ENCODE data around the gene GFRA1. TPM values are rescaled to one million over a fixed set of nuclear protein-coding genes. Genes with fewer than 3 reads are reported as not detected.

GFRA1 gene
- total RNA-seq, 1 experiment from 2014 or later, result not detected

DNA sequence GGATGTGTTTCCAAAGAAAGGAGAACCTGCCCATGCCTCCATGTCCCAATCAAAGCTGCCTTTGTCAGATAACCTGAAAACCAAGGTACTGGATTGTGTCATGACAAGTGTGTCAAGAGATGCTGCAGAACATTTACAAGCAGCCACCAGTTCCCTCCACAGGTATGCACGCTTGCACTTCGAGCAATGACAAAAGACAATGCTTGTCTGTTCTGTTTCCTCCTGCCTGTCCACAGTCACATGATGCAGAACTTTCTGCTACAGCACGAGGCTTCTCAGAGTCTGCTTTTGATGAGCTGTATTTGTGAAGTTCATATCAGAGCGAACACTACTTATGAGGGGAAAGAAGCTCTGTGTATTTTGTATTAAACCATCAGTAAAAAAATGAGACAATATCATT is 209.9 kb downstream of the GFRA1 start:
- ChIA-PET CTCF (no interaction called here), POLR2A (ENCODE audit: low non-redundant PET) (no interaction called here)
- no peaks in the 10 kb centered on the region for H3K9me3 ChIP-seq (ENCODE audit: low read depth, low read length, poor library complexity, severe bottlenecking)
- BruUV-seq (replicated peaks), result no TSS peak
- H3K27ac ChIP-seq (ENCODE audit: low read depth, low read length, poor library complexity, severe bottlenecking), result no peak overlapping the region
- DNase-seq (ENCODE audit: low spot score), result no peak
- no peaks in the 10 kb centered on the region for H3K36me3 ChIP-seq (ENCODE audit: insufficient read depth, low read length, poor library complexity, severe bottlenecking)
- no peaks in the 10 kb centered on the region for H3K4me1 ChIP-seq (ENCODE audit: insufficient read depth, low read length, poor library complexity, severe bottlenecking)
- TF ChIP-seq EZH2 (IDR thresholded peaks at IDR 0.05; ENCODE audit: borderline replicate concordance, low read depth, low read length, poor library complexity, severe bottlenecking), result no peak
- TF ChIP-seq, protein P1, sequence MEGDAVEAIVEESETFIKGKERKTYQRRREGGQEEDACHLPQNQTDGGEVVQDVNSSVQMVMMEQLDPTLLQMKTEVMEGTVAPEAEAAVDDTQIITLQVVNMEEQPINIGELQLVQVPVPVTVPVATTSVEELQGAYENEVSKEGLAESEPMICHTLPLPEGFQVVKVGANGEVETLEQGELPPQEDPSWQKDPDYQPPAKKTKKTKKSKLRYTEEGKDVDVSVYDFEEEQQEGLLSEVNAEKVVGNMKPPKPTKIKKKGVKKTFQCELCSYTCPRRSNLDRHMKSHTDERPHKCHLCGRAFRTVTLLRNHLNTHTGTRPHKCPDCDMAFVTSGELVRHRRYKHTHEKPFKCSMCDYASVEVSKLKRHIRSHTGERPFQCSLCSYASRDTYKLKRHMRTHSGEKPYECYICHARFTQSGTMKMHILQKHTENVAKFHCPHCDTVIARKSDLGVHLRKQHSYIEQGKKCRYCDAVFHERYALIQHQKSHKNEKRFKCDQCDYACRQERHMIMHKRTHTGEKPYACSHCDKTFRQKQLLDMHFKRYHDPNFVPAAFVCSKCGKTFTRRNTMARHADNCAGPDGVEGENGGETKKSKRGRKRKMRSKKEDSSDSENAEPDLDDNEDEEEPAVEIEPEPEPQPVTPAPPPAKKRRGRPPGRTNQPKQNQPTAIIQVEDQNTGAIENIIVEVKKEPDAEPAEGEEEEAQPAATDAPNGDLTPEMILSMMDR (conservative IDR thresholded peaks at IDR 0.05; ENCODE audit: low read depth, low read length), result no peak
- intact Hi-C loops (cut with micrococcal nuclease; ENCODE audit: unreplicated experiment), result no loop called here
- no peak overlapping the region for H3K4me3 ChIP-seq (ENCODE audit: low read depth, low read length, poor library complexity, severe bottlenecking)
- peaks cover 82% of the 10 kb centered on the region for H3K27me3 ChIP-seq (replicated peaks; ENCODE audit: insufficient read depth, low read depth, low read length, poor library complexity)

DNA sequence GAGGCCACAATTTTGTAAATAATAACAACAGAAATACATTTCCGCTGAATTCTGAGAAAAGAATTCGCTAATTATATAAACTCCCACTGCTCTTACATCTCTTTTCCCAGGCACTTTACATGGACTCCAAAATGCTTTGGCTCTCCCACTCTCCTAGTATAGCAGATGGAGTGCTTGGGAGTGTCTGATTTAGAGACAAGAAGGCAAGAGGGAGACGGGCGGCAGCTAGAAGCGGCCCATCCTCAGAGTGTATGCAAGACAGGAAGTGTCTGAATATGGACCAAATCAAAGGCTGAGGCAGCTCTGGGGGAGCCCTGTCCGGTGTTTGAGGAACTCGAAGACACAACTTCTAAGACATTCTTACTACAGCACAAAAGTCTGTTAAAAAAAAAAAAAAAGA is 212.1 kb downstream of the GFRA1 start:
- ChIA-PET CTCF (no interaction called here), POLR2A (ENCODE audit: low non-redundant PET) (no interaction called here)
- H3K36me3 ChIP-seq (ENCODE audit: insufficient read depth, low read length, poor library complexity, severe bottlenecking), result no peaks in the 10 kb centered on the region
- intact Hi-C loops (cut with micrococcal nuclease; ENCODE audit: unreplicated experiment), result no loop called here
- no peaks in the 10 kb centered on the region for H3K4me1 ChIP-seq (ENCODE audit: insufficient read depth, low read length, poor library complexity, severe bottlenecking)
- H3K27me3 ChIP-seq (replicated peaks; ENCODE audit: insufficient read depth, low read depth, low read length, poor library complexity), result peaks cover 91% of the 10 kb centered on the region
- no peak overlapping the region for H3K27ac ChIP-seq (ENCODE audit: low read depth, low read length, poor library complexity, severe bottlenecking)
- no TSS peak for BruUV-seq (replicated peaks)
- H3K9me3 ChIP-seq (ENCODE audit: low read depth, low read length, poor library complexity, severe bottlenecking), result no peaks in the 10 kb centered on the region
- H3K4me3 ChIP-seq (ENCODE audit: low read depth, low read length, poor library complexity, severe bottlenecking), result no peak overlapping the region
- DNase-seq (ENCODE audit: low spot score), result no peak
- TF ChIP-seq, protein P1 (conservative IDR thresholded peaks at IDR 0.05; ENCODE audit: low read depth, low read length), result no peak
- TF ChIP-seq EZH2 (IDR thresholded peaks at IDR 0.05; ENCODE audit: borderline replicate concordance, low read depth, low read length, poor library complexity, severe bottlenecking), result no peak

DNA sequence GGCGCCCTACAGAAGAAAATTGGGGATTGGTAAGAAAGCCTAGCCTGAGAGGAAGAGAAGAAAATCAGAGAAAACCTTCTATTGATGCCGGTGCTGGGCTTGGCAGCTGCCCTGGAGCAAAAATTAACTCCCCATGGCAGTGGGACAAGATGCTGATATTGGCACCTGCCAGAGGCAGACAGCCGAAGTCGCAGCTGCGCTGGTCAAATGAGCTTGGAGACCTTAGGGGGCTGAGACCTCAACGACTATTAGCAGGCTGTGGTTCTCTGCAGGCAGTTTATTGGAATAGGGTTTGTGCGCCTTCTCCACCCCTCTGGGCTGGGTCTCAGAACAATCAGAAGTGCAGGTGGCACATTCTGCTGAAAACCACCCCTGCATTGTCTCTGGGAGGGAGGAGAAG is 213.7 kb downstream of the GFRA1 start:
- DNase-seq (ENCODE audit: low spot score), result no peak
- CTCF ChIA-PET, result no interaction called here
- H3K27ac ChIP-seq (ENCODE audit: low read depth, low read length, poor library complexity, severe bottlenecking), result no peak overlapping the region
- no peaks in the 10 kb centered on the region for H3K4me1 ChIP-seq (ENCODE audit: insufficient read depth, low read length, poor library complexity, severe bottlenecking)
- no peak overlapping the region for H3K4me3 ChIP-seq (ENCODE audit: low read depth, low read length, poor library complexity, severe bottlenecking)
- H3K9me3 ChIP-seq (ENCODE audit: low read depth, low read length, poor library complexity, severe bottlenecking), result no peaks in the 10 kb centered on the region
- intact Hi-C loops (cut with micrococcal nuclease; ENCODE audit: unreplicated experiment), result no loop called here
- POLR2A ChIA-PET (ENCODE audit: low non-redundant PET), result no interaction called here
- TF ChIP-seq, protein P1 (conservative IDR thresholded peaks at IDR 0.05; ENCODE audit: low read depth, low read length), result no peak
- H3K27me3 ChIP-seq (replicated peaks; ENCODE audit: insufficient read depth, low read depth, low read length, poor library complexity), result peaks cover 90% of the 10 kb centered on the region
- no peaks in the 10 kb centered on the region for H3K36me3 ChIP-seq (ENCODE audit: insufficient read depth, low read length, poor library complexity, severe bottlenecking)
- no TSS peak for BruUV-seq (replicated peaks)

Measured in A673 (cell line).